NCI-H774 (cell line): ENCODE data around the gene TACC2.
"Not testable (repeated sequence)": the region's sequence is repeated elsewhere in the genome, so short reads cannot be mapped to it uniquely, and the experiment has no call there.

Experiments
- DNase-seq: peaks from one replicate; lab custom pipeline; 2025; lab: John Stamatoyannopoulos, UW

TACC2 gene

DNA sequence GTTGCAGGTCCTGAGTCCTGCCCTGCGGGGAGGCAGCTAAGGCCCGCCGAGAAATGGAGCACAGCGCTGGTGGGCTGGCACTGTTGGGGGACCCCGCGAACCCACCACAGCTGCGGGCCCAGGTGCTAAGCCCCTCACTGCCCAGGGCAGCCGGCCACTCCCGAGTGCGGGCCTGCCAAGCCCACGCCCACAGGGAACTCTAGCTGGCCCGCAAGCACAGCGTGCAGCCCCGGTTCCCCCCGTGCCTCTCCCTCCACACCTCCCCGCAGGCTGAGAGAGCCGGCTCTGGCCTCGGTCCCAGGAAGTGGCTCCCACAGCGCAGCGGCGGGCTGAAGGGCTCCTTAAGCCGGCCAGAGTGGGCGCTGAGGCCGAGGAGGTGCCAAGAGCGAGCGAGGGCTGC, 10.5 kb upstream of the TACC2 start:
- DNase-seq, result no peak

DNA sequence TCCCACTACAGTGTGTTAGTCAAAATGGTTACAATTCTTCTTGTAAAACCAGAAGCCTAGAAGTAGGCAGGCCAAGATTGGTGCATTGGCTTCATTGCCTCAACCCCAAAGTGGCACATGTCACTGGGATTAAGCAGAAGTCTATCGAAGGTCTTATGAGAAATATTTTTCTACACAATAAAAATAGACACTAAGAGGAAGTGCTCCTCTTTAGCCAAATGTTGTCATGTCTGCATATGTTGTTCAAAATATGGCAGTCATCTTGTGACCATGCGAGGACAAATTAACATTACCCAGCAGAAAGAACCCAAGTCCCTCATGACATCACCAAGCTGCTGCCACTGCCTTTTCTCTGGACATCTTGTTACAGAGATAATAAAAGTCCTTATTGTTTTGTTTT, 7.6 kb upstream of the TACC2 start:
- no peak for DNase-seq

DNA sequence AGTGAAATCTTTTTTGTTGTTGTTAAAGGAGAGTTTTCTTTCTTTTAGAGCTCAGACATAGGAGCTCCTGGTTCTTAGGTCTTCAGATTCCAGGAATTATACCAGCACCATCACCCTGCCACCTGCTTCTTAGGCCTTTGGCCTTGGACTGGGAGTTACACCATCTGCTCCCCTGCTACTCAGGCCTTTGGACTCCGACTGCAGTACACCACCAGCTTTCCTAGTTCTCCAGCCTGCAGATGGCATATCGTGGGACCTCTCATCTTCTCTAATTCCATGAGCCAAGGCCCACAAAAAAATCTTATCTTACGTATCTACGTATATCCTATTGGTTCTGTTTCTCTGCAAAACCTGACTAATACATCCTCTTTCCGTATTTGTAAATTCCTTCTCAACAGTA, 5.1 kb upstream of the TACC2 start:
- DNase-seq, result no peak

GRCh38 chr10:121984463-121984862, 4.5 kb upstream of the TACC2 start:
- DNase-seq, result no peak

- DNase-seq, result no peak
Measured at GRCh38 chr10:121990015-121990677, 1.2 kb downstream of the TACC2 start.

- not testable (repeated sequence) for DNase-seq
Measured at GRCh38 chr10:121991727-121992126, 2.8 kb downstream of the TACC2 start.

GRCh38 chr10:121994429-121994941, 5.5 kb downstream of the TACC2 start:
- DNase-seq, result no peak

- DNase-seq, result no peak
Measured at GRCh38 chr10:121998462-121998861, 9.5 kb downstream of the TACC2 start.

GRCh38 chr10:121999301-121999700, 10.3 kb downstream of the TACC2 start:
- DNase-seq, result no peak

GRCh38 chr10:122001698-122002097, 12.7 kb downstream of the TACC2 start:
- no peak for DNase-seq

- no peak for DNase-seq
Measured at GRCh38 chr10:122007415-122007814, 18.5 kb downstream of the TACC2 start.

GRCh38 chr10:122010405-122011050, 21.6 kb downstream of the TACC2 start:
- no peak for DNase-seq

DNA sequence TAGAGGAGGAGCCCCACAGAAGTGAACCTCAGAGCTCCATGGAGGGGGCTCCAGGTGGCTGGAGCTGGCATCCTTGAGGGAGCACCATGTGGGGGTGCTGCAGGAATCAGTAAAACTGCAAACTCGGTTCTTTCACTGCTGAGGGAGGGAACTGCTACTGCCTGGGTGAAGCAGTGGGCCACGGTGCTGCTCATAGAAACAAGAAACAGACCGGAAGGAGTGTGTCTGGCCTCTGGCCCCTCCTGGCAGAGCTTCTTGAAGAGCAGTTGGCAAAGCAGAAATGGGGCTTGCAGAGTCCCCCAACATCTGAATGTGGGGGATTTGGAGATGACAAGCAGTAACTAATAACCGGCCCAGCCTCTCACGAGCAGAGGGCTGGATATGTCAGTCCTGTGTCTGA, 23.8 kb downstream of the TACC2 start:
- DNase-seq, result no peak

DNA sequence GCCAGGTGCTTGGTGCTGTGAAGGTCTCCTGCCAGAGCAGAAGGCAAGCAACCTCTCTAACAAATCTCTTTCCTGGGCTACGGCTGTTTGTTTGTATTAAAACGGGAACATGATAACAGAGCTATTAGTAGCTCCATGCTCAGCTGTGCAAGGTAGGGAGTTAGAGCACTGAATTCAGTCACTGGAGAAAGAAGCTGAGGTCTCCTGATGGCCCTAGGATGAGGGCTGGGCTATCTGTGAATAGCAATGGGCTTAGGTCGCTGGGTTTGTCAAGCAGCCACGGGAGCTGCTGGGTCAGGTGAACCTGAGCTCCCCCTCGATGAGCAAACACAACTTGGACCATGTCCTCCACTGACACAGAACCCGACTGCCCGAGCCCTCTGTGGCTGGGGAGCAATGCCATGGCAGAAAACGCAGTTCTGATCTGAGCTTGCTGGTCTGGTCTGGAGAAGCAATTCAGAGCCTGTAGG, 24.4 kb downstream of the TACC2 start:
- DNase-seq, result no peak

DNA sequence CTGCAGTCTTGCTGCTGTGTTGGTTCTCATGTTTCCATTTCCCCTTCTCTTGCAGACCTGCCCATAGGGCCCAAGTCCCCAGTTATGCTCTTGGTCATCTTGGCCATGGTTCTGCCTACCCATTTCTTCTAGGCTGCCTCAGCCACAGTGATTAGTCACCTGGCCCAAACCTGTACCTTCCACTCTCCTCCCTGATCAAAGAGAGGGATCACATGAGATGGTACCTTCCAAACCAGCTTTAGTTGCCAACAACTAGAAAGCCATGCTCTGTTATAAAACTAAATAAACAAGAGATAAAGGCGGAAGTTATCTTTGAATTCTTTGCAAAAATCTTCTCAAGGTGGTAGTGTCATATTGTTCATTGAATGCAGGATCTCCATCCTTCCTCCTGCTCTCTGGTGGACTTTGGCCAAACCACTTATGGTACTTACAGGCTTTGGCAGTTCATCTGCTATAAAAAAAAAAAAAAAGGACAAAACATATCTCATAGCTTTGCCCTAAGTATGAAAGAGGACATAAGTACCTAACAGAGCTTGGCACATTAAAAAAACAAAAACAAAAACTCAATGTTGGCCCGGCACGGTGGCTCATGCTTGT, 25.8 kb downstream of the TACC2 start:
- no peak for DNase-seq

GRCh38 chr10:122017926-122018325, 29.0 kb downstream of the TACC2 start:
- not testable (repeated sequence) for DNase-seq

GRCh38 chr10:122018491-122018890, 29.5 kb downstream of the TACC2 start:
- DNase-seq, result no peak

DNA sequence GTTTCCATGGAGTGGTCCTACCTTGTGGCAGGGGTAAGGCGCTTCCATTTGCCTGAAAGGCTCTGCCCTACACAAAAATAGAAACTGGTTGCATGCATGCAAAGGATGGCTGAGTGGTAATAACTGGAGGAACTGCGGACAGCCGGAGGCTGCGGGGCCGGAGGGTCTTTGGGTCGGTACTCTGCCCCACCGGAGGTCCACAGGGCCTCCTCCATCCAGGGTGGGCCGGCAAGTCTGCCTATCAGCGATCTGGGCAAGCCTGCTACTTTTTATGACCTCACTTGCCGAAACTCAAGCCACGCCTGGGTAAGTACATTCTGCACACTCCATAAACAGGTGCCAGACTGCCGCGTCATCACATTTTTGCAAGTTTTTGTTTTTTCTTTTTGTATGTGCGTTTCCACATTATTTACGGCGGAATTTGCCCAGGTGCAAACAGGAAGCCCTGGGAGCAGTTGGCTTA, 30.0 kb downstream of the TACC2 start:
- DNase-seq, result no peak

GRCh38 chr10:122019414-122019975, 30.5 kb downstream of the TACC2 start:
- DNase-seq, result no peak

DNA sequence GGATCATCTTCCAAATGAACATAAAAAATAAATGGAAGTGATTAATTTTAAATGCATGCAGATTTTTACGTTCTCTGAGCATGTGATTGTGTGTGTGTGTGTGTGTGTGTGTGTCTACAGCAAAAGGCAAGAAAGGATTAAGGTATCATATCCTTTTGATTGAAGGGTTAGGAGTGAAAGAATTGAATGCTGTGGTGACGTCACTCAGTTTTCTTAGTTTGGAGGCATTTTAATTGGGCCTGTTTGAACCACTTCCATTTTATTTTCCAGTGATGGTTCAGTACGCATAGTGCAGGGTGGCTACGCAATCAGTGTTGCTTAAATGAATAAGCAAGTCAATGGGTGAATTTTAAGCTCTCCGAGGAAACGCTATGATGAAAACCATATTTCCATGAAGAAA, 31.3 kb downstream of the TACC2 start:
- DNase-seq, result no peak

DNA sequence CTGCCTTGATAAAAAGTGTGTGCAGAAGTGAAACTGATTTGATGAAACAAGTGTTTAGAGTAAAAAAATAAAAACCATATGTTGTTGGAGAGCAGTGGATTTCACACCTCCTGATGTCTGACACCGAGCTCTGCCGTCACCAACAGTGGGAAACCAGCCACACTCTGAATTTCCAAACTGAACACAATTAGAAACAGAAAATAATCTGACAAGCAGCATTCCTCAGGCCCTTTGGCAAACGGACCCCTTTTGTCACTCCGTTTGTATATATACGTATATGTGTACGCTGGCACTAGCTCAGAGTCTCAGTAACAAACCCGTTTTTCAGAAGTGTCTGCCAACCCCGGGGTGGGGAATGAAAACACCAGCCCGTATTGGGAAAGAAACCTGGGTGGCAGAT, 32.4 kb downstream of the TACC2 start:
- no peak for DNase-seq

DNA sequence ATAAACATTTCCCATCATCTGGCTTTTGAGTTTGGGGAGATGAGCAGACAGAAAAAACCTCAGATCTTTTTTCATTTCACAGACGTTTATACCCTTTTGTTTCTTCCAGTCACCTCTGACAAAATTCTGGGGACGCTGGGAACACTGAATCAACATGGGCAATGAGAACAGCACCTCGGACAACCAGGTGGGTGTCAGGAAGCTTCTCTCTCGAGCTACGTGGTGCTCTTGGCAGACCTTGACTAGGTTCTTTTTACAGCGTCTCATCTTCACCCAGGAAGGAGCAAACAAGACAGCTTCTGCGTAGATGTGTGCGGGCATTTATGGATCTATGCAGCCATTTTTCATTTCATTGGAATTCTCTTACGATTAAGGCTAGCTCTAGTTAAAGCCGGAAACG, 32.9 kb downstream of the TACC2 start:
- DNase-seq, result no peak

DNA sequence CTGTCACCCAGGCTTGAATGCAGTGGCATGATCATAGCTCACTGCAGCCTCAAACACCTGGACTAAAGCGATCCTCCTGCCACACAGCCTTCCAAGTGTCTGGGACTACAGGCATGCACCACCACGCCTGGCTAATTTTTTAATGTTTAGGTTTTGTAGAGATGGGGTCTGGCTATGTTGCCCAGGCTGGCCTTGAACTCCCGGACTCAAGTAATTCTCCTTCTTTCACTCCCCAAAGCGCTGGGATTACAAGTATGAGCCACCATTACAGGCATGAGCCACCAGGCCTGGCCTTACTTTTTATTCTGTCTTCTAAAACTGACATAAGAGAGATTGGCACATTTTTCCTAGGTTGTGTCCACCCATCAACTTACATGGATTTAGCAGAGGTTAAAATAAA, 33.3 kb downstream of the TACC2 start:
- no peak for DNase-seq
